GM12864 (cell line): Measurements from ENCODE around the gene TNRC6B.
"Not testable (repeated sequence)": the region's sequence is repeated elsewhere in the genome, so short reads cannot be mapped to it uniquely, and the experiment has no call there.

Experiments used
- DNase-seq: peaks from one replicate; pipeline ENCODE4 v3.0.0-alpha.2; 2011; ENCODE audit warnings: low read depth
- H3K4me3 ChIP-seq: 2 replicates; pipeline ENCODE4 v1.5.1; 2011; ENCODE audit warnings: mild to moderate bottlenecking, low read depth, low read length, control low read depth
- CTCF ChIP-seq: IDR thresholded peaks from 2 replicates; pipeline ENCODE4 v1.5.1; 2011; ENCODE audit warnings: low read depth, mild to moderate bottlenecking, moderate library complexity, low read length, control low read depth, inconsistent platforms; ENCODE audit errors: missing control alignments

Gene TNRC6B

GRCh38 chr22:40153192-40153591 lies 24.5 kb upstream of the TNRC6B start:
- no peak for DNase-seq
- TF ChIP-seq CTCF = no peak
- H3K4me3 ChIP-seq = no peak overlapping the region

DNA sequence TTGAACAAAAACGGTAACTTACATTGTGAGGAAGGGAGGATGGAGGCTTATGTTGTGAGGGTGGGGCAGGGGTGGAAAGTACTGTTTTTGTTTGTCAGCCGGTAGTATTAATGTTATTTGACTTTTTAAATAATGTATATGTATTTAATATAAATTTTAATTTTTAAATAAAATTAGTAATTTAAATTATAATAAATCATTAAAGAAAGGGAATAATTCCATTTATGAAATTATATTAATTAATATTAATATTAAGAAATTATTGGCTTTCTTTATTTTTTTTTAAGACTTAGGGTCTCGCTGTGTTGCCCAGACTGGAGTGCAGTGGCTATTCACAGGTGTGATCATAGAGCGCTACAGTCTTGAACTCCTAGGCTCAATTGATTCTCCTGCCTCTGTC lies 24.0 kb upstream of the TNRC6B start:
- no peak for DNase-seq
- TF ChIP-seq CTCF = no peak
- H3K4me3 ChIP-seq = no peak overlapping the region

DNA sequence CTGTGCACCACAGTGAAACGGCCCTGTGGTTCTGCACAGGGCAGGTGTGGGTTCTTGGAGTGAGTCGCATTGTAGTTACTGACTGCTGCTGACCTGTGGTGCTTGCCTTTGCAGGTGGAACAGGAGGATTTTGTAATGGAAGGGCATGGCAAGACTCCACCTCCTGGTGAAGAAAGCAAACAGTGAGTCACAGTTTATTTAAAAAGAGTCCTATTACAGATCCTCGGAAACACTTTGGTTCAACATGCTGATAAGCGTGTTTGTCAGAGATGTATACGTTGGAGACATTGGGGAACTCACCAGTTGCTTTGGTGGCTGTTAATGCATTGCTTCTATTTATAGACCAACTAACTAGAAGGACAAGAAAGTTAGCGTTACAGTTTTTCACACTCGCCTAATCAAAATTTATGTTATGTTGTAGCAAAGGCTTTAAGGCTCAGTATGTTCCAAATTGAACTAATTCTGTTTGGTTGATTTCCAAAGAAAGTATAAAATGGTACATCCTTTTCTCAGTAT lies 21.7 kb upstream of the TNRC6B start:
- no peak for TF ChIP-seq CTCF
- DNase-seq = no peak

DNA sequence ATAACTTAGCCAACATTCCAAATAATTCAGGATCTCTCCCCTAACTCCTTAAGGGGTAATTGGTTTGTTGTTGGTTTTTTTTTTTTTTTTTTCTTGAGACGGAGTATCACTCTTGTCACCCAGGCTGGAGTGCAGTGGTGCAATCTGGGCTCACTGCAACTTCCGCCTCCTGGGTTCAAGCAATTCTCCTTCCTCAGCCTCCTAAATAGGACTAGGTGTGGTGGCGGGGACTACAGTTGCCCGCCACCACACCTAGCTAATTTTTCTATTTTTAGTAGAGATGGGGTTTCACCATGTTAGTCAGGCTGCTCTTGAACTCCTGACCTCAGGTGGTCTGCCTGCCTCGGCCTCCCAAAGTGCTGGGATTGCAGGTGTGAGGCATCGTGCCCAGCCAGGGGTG lies 21.0 kb upstream of the TNRC6B start:
- not testable (repeated sequence) for H3K4me3 ChIP-seq, DNase-seq

More for the DNA sequence above, 21.7 kb upstream of the TNRC6B start:
- H3K4me3 ChIP-seq = no peak overlapping the region

DNA sequence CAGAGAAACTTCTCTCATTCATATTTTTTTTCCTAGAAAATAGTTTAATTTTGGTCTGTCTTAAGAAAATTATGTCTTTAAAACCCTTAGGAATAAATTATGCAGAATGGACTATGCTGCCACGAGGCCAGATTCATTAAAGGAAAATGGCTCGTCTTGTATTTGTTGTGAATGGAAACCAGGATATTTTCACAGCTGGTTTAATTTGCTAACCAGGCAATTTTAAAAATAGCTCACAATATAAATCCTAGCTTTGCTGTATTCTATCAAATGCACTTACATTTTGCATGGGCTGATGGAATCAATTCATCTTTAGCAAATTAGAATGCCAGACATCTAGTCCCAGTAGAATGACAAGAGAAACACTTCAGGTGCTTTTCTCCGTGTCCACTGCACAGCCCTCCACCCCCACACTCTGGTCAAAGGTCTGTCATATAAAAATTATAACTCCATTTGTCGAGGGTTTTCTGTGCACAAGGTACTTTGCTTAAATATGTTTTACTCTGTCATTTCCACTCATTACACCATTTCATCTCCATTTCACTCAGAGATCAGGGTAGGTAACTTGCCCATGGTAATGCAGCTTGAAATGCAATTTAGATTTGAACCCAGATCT lies 20.3 kb upstream of the TNRC6B start:
- no peak for DNase-seq
- no peak for TF ChIP-seq CTCF
- no peak overlapping the region for H3K4me3 ChIP-seq

GRCh38 chr22:40161194-40161593 lies 16.5 kb upstream of the TNRC6B start:
- no peak for DNase-seq
- TF ChIP-seq CTCF = no peak

GRCh38 chr22:40165537-40165936 lies 12.2 kb upstream of the TNRC6B start:
- H3K4me3 ChIP-seq, DNase-seq: not testable (repeated sequence)

More at GRCh38 chr22:40161194-40161593, 16.5 kb upstream of the TNRC6B start:
- no peak overlapping the region for H3K4me3 ChIP-seq

- no peak for TF ChIP-seq CTCF
- no peak for DNase-seq
- H3K4me3 ChIP-seq = no peak overlapping the region
Measured at GRCh38 chr22:40175611-40176244, 2.0 kb upstream of the TNRC6B start.
